ENCODE data around the gene DDX23.

DNA sequence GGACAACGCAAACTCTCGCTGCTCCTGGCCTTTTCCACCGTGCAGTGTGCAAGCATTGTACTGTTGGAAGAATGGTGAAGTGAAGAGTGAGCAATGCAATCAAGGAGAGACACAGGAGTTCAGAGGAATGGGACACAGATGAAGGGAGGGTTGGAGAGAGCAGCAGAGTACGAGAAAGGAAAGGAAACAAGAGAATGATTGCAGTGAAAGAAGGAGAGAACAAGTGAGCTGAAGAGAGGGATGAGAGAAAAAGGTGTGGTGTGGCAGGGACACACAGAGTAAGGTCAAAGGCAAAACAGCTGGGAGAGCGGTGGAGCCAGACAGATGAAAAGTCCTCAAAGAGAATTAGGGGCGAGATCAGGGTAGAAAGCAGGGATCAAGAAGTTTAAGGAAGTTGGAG, 20.7 kb downstream of the DDX23 start:
- TF ChIP-seq, protein P1, sequence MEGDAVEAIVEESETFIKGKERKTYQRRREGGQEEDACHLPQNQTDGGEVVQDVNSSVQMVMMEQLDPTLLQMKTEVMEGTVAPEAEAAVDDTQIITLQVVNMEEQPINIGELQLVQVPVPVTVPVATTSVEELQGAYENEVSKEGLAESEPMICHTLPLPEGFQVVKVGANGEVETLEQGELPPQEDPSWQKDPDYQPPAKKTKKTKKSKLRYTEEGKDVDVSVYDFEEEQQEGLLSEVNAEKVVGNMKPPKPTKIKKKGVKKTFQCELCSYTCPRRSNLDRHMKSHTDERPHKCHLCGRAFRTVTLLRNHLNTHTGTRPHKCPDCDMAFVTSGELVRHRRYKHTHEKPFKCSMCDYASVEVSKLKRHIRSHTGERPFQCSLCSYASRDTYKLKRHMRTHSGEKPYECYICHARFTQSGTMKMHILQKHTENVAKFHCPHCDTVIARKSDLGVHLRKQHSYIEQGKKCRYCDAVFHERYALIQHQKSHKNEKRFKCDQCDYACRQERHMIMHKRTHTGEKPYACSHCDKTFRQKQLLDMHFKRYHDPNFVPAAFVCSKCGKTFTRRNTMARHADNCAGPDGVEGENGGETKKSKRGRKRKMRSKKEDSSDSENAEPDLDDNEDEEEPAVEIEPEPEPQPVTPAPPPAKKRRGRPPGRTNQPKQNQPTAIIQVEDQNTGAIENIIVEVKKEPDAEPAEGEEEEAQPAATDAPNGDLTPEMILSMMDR (IDR thresholded peaks at IDR 0.05; ENCODE audit: low read depth, low read length): no peak
- TF ChIP-seq MYC (IDR thresholded peaks at IDR 0.05; ENCODE audit: low read depth, low read length): no peak
- no peak for TF ChIP-seq POLR2A (IDR thresholded peaks at IDR 0.05; ENCODE audit: extremely low read depth, insufficient read length)
- TF ChIP-seq, protein P2, sequence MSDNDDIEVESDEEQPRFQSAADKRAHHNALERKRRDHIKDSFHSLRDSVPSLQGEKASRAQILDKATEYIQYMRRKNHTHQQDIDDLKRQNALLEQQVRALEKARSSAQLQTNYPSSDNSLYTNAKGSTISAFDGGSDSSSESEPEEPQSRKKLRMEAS (IDR thresholded peaks at IDR 0.05; ENCODE audit: low read depth, low read length): no peak

Measured in NB4 (cell line).